AG20443 (cell line): ENCODE measurements around the gene SLC6A9.

Source experiments
- DNase-seq: peaks from one replicate; pipeline ENCODE4 v3.0.0; 2012; ENCODE audit warnings: low spot score, mixed read lengths

Gene SLC6A9

DNA sequence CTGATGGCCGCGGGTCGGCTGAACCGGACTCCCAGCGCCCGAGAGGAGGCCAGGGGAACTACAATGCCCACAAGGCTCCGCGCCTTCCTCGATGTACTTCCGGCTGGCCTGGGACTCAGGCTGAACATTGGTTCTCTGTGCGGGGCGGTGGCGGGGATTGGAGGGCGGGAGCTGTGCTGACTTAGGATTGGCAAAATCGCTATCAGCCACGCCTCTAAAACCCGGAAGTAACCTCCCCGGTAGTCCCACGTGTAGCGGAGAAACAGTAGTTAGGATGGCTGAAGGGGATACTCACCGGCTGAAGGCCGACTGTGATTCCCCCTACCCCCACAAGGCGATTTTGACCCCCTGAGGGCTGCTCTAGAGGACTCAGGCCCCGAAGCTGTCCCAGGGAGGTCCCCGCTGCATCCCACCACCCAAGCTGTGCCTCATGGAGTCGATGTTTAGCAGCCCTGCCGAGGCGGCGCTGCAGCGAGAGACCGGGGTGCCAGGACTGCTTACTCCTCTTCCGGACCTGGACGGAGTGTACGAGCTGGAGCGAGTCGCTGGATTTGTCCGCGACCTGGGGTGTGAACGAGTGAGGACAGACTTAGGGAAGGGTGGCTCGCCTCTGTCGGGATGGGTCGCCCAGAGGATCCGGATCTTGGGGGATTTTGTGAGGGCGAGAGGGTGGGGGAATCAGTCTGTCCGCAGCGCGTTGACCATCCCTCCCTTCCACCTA is 61.4 kb downstream of the SLC6A9 start, which contains the start of gene DPH2:
Gene DPH2, plus strand, starts transcription at position 265 of the 721 bp plus-strand sequence. Its CDS starts 166 bp downstream, at position 431.
- DNase-seq: peak; percentile 99

DNA sequence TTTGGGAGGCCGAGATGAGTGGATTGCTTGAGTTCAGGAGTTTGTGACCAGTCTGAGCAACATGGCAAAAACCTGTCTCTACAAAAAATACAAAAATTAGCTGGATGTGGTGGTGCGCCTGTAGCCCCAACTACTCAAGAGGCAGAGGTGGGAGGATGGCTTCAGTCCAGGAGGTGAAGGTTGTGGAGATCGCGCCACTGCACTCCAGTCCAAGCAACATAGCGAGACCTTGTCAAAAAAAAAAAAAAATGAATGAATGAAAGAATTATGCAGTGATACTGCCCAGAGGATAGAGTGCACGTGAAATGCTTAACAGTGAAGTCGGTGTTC is 61.9 kb downstream of the SLC6A9 start:
- DNase-seq: no peak

DNA sequence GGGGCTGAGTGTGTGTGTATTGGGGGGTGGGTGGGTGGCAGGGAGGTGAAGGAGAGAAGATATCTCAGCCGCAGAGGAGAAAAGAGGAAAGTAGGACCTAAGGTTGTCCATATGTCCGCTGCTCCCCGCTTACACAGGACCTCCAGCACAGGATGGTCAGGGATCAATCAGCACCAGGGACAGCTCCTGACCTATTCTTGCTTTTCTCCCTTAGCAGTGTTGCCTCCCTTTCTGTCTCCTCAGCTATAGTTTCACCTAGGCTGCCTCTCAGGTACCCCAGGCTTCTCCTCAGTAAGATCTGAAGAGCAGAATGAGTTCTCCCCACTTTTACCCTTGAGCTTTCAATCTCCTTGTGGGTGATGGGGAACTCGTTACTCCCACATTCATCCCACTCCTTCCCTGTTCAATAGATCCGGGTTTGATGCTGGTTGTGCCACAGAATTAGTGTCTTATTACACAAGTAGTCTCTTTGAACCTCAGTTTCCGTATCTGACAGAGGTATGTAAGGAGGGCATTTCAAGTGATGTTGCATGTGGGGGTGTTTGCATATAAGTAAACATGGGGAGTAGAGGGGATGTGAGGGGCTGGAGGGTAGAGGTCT is 62.8 kb downstream of the SLC6A9 start:
- DNase-seq: peak; percentile 34

DNA sequence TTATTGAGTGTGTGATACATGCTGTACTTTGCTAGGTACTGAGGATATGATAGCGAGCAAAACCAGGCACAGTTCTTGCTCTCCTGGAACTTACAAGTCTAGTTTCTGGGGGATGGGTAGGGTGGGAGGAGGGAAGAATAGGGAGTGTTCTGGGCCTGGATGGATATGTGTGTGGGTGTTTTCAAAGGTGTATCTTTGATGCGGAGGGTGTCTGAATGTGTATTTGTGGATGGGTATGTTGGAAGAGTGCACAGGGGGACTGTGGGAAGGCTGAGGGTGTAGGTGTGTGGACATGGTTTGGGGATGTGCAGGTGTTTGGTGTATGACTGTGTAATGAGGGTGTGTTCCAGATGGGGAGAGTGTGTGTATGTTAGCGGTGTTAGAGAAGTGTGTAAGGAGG is 65.9 kb downstream of the SLC6A9 start:
- no peak for DNase-seq

DNA sequence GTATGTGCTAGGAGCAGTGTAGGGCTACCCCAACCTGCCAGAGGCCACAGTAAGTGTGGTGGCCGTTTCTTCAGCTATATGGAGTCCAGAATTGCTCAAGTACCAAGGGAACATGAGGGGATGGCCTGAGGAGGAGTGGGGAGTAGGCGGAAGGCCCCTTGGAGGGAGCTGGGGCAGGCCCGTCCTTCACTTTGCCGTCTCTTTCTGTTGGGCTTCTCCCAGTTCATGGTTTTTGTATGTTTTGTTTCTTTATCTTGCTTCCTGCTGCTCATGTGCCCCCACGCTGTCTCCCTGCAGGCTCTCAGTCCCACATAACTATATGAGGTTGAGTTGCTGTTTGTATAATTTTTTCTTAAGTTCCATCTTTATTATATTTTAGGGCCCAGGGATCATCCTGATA is 67.4 kb downstream of the SLC6A9 start:
- no peak for DNase-seq

DNA sequence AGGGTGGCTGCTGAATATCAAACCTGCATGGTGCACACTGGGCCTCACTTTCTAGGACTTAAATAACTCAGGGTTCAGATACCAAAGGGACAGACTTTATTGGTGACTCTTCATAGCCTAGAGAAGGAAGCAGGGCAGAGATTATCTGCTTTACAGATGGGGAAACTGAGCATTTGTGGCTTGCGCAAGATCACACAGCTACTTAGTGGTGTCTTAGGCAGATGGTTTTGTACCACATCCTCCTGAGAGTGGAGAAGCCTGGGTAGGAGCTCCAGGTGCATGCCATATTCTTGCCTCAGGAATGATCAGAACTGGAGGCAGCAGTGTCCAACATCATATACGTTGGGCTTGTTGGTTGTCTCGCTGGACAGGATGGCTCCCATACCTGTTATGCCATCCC is 68.3 kb downstream of the SLC6A9 start:
- DNase-seq: no peak

DNA sequence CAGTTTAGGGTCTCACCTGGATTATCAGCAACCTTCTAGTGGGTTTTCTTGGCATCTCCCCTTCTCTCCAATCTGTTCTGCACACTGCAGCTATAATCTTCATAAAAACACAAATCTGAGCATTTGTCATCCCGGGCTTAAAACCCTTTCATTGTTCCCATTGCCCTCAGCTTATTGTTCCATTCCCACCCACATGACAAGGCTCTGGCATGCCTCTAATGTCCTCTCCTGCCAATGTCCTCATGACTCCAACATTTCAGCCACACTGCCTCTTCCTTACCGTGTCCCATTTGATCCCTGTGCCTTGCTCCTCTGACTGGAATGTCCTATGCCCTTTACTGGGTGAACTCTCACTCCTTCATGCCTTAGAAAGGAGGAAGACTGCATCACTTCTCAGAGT is 68.9 kb downstream of the SLC6A9 start:
- DNase-seq: no peak

DNA sequence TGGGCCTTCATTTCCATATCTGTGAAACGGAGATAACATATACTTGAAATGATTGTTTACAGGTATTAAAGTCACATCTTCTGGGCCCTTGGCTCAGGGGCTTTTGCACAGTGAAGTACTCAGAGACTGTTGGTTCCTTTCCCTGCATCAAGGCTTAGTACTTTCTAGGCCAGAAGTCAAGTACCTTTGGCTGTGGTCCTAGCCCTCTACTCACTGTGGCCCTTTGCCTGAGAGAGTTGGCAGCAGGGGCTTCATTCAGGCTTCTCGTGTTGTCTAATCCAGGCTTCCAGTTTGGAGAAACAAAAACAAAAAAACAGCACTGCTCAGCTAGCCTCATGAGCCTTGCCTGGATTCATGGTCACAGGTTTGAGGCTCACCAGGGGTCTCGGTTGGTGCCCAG is 69.6 kb downstream of the SLC6A9 start:
- no peak for DNase-seq

DNA sequence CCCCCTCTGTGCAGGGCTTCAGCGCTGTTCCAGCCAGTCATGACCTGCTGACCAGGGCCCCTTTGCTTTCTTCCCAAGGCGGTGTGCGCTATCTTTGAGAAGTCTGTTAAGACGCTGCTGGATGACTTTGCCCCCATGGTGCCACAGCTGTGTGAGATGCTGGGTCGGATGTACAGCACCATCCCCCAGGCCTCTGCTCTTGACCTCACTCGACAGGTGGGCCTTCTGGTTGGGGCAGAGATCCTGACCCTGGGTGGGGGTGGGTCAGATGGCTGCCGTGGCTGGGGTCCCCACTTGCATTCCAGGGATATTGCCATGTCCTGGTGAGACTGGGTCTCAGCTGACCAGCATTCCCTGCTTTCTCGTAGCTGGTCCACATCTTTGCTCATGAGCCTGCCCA is 70.5 kb downstream of the SLC6A9 start:
- DNase-seq: no peak

DNA sequence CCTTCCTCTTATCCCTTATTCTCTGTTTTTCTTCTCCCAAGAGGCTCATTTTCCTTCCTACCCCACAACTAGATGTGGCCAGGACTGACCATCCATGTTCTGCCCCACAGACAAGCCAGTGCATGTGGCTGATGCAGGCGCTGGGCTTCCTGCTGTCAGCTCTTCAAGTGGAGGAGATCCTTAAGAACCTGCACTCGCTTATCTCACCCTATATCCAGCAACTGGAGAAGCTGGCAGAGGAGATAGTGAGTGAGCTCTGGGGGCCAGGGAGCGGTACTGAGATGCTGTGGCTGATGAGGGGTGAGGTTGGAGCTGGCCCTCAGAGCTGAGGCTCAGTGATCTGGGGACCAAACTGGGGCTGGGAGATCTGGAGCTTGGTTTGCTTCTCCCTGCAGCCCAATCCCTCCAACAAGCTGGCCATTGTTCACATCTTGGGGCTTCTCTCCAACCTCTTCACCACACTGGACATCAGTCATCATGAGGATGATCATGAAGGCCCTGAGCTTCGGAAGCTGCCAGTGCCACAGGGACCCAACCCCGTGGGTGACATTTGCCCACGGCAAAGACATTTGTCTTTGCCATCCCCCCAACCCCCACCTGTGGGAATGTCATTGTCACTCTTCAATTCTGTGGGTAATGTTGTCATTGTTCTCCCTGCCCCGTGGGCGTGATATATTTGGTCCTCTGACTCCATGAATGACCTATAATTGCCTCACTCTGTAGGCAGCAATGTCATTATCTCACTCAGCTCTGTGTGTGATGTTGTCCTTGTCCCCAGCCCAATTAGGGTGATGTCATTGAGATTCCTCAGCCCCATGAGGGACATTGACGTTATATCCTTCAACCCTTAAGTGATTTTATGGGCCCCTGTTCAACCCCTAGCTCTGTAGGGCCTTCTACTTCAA is 72.7 kb downstream of the SLC6A9 start:
- no peak for DNase-seq

DNA sequence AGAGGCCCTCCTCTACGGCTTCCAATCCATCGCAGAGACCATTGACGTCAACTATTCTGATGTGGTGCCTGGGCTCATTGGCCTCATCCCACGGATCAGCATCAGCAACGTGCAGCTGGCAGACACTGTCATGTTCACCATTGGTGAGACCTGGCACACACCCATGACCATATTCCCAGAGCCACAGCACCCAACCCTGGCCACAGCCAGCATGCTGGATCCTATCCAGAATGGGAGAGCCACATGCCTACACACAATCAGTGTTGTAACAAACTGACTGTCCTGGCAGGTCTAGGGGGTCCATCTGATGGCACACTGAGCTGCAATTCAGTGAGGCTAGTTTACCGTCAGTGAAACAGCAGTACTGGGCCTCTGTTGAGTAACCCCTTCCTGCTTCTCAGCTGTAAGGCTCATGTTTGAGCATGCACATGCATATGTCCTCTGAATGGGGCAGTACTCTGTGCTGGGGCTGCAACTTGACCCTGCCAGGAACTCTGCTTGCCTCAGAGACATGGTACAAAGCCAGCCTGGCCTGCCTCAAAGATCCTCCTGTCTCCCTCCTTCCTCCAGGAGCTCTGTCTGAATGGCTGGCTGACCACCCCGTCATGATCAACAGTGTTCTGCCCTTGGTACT is 73.7 kb downstream of the SLC6A9 start:
- DNase-seq: no peak

DNA sequence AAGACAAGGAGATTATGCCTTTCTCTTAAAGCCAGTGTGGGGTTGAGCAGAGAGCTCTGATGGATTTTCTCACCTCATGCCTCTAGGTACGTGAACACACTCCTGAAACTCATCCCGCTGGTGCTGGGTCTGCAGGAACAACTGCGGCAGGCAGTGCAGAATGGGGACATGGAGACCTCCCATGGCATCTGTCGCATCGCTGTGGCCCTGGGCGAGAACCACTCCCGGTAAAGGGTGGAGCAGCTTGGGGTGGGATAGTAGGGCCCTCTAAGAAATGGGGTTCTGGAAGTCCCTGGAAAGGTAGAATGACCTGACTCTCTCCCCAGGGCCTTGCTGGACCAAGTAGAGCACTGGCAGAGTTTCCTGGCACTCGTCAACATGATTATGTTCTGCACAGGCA is 75.0 kb downstream of the SLC6A9 start:
- no peak for DNase-seq

DNA sequence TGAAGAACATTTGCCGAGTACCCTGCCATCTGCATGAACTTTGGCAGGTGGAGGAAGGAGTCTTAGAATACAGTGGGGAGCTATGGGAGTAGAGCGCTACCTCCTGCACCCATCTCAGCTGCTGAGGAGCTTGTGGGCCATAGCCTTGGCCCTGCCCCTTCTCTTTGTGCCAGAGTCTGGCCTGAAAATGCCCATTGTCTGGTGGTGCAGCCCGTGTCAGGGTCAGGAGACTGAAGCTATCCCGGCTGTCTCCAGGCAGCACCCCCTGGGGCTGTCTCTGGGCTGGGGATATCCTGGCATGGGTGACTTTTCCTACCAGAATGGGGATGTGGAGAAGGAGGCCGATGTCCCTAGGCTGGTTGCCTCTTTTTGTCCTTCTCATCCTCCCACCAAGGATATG is 77.2 kb downstream of the SLC6A9 start:
- no peak for DNase-seq

DNA sequence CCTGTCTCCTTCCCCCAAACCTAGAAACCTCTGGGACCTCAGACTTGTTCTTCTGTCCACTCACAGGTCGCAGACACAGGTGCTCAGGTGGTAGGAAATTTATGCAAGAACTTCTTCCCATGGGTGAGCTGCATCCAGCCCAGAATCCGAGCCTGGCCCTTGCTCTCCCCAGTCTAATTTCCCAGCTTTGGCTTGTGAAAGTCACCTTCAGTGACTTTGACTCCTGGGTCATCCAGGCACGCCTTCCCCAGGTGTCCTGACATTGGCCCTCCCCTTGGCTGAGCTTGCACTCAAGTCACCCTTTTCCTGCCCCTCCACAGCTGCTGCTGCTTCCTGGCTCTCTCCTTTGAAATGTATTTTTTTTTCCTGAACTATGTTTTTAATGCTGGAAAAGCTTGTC is 77.9 kb downstream of the SLC6A9 start:
- no peak for DNase-seq

DNA sequence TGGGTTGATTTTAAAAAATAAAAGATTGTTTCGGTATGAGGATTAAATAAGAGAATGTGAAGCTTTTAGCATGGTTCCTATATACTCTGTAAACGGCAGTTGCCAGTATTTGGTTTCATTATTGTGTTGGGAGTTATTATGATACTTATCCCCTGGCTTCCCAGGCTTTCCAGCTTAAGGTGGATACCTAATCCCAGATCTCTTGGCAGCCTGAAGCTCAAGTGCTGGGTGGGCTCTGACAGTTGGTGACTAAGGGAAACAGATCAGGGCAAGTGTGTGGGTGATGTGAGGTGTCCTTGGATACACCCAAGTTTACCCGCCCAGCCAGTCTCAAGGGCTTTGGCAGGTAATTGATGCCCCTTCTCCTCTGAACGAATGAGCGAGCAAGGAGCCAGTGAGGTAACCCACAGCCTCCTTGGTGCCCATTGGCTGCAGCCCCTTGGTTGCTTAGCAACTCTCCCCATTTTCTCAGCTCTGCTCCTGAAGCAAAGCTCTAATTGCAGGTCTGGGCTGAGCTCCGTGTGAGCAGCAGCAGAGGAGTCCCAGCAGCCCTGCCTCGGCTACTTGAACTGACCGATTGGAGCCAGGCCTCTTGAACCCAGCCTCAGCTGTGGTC is 78.4 kb downstream of the SLC6A9 start:
- DNase-seq: no peak

DNA sequence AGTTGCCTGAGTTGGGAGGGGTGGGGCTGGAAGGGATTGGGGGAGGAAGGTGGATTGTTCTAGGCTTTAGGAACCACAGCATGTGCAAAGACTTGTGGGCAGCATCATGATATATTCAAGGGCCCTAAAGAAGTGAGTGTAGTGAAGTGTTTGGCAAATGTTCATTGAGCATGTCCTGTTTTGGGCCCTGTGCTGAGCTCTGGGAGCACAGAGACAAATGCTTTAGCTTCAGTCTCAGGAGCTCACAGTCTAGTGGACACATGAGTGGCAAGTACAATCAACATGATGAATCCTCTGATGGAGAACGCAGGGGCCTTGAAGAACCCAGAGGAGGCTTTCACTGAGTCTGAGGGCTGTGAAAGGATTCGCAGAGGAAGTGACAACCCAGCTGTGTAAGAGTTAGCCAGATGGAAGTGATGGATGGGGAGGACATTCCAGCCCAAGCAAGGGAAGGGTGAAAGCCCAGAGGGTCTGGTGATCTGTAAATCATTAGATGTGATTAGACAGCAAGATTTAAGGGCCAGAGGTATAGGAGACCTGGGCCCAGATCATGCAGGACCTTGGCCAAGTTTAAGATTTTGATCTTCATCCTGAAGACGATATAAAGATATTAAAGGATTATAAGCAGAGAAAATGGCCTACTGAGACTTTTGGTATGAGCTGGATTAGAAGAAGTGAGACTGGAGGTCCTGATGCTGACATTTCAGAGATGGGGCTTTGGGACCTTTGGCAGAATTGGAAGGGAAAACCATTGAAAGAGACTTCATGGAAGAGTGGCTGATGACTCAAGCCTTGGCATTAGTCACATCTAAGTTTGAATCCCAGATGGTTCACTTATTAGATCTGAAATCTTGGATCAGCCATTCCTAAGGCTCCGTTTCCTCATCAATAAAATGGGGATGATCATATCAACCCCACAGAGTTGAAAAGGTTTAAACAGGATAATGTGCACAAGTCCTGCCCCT is 80.0 kb downstream of the SLC6A9 start:
- no peak for DNase-seq

DNA sequence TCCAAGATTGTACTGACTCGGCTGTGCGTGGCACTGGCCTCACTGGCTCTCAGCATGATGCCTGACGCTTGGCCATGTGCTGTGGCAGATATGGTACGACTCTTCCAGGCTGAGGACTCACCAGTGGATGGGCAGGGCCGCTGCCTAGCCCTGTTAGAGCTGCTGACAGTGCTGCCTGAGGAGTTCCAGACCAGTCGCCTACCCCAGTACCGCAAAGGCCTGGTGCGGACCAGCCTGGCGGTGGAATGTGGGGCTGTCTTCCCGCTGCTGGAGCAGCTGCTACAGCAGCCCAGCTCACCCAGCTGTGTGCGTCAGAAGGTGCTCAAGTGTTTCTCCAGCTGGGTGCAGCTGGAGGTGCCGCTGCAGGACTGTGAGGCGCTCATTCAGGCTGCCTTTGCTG is 81.6 kb downstream of the SLC6A9 start:
- DNase-seq: no peak

DNA sequence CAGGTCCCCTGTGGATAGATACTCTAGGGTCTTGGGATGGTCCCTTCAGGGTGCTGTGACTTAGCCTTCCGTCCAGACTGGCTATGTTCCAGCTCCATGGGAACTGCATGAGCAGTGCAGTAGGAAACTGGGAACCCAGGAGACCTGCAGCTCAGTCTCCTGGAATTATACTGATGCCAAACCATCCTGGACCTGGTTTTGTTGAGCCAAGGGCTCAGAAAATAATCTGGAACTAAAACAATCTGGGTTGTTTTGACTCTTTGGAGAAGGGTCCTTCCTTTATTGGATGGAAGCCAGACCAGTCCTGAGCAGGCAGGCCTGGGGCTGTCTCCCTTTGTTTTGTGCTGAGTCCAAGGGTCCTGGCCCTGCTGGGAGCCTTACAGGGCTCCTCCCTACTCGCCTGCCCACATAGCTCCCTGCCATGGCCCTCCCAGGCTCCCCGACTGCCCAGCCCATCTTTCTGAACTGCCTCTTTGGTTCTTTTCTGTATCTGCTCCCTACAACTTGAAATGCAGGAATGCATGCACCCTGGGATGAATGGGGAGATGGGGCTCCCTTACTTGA is 83.3 kb downstream of the SLC6A9 start:
- no peak for DNase-seq

DNA sequence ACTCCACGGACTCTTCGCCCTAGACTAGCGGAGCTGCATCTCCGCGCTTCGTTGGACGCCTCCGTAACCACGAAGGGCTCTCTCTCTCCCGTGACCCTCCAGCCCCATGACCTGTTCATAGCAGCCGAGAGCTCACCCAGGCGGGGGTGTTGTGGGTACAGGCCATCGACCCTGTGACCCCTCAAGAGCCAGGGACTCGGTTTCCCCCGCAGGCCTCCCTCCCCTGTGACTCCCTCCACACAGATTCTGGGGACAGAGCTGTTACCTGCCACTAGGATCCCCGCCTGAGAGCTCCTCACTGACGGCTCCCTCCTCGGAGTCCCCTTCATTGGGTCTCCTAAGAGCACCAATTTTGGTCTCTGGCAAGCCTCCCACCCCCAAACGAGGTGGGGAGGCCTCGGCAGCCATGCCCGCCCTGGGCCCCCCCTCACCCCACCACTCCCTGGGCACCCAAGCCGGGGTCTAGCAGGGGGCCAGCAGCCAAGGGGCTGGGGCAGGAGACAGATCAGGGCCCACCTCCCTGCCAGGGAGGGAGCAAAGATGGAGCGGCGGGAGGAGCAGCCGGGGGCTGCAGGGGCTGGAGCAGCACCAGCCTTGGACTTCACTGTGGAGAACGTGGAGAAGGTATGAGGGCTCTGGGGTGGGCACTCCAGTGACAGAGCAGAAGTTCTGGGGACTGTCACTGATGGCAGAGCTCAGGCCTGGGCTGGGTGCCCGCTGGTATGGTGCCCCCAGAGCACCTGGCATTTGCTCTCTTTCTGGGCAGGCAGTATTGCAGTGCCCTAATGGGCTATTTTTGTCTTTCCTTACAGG is 84.0 kb downstream of the SLC6A9 start:
- peak; percentile 34 for DNase-seq
